H1 (cell line): ENCODE measurements around the gene PTPRE. TPM values are rescaled to one million over a fixed set of nuclear protein-coding genes. Genes with fewer than 3 reads are reported as not detected.

ENCODE experiments used
- CTCF ChIA-PET: fragments of 300-600 bp; sonication (Branson Sonifier 250); formaldehyde crosslinking; loops from one replicate; lab custom pipeline; 2021; ENCODE audit not compliant: partially characterized antibody; lab: Charles Lee
- POLR2A ChIA-PET: fragments of 300-600 bp; sonication (Branson Sonifier 250); formaldehyde crosslinking; loops from one replicate; lab custom pipeline; 2021; ENCODE audit warnings: inconsistent platforms; ENCODE audit not compliant: partially characterized antibody; lab: Charles Lee
- DNase-seq, 2 experiments: peaks; one replicate each; pipeline versions ENCODE4 v3.0.0 to v3.0.0-alpha.2; 2010 to 2022; ENCODE audit warnings: low spot score in 2 of 2, low read depth in 1 of 2, mixed read lengths in 1 of 2
- FAIRE-seq: peaks from 2 replicates; lab custom pipeline; 2011; peaks lifted over from hg19 to GRCh38; lab: Jason Lieb, UNC
- H2AFZ ChIP-seq: 2 replicates; pipeline ENCODE4 v1.8.1; 2012; ENCODE audit warnings: low read length, inconsistent platforms
- H2AK5ac ChIP-seq: 2 replicates; pipeline ENCODE4 v1.6.1; 2013; ENCODE audit warnings: low read depth, low read length
- H2BK120ac ChIP-seq: replicated peaks from 2 replicates; pipeline ENCODE3; 2013; ENCODE audit warnings: low read depth, low read length, inconsistent platforms
- H2BK12ac ChIP-seq: 2 replicates; pipeline ENCODE4 v1.6.1; 2013; ENCODE audit warnings: low read depth, low read length
- H2BK15ac ChIP-seq: 2 replicates; pipeline ENCODE4 v1.6.1; 2013; ENCODE audit warnings: low read length
- H2BK20ac ChIP-seq: 2 replicates; pipeline ENCODE4 v1.6.1; 2013; ENCODE audit warnings: low read length
- H2BK5ac ChIP-seq: 2 replicates; pipeline ENCODE4 v1.6.1; 2013; ENCODE audit warnings: low read depth, low read length
- H3K14ac ChIP-seq: 2 replicates; pipeline ENCODE4 v1.6.1; 2013; ENCODE audit warnings: inconsistent platforms; ENCODE audit not compliant: insufficient read length
- H3K18ac ChIP-seq: 2 replicates; pipeline ENCODE4 v1.6.1; 2013; ENCODE audit warnings: low read length; ENCODE audit errors: extremely low read depth
- H3K23ac ChIP-seq: 2 replicates; pipeline ENCODE4 v1.6.1; 2013; ENCODE audit warnings: inconsistent platforms; ENCODE audit not compliant: insufficient read length
- H3K23me2 ChIP-seq: 2 replicates; pipeline ENCODE4 v1.6.1; 2013; ENCODE audit warnings: low read depth, low read length
- H3K27ac ChIP-seq: 2 replicates; pipeline ENCODE4 v1.6.1; 2011; ENCODE audit warnings: low read depth, low read length, inconsistent platforms
- H3K27me3 ChIP-seq, 4 experiments: replicated peaks in 1 of 4; 1 replicate in 1 of 4; 2 replicates in 3 of 4; pipeline versions ENCODE4 v1.6.1 to v1.8.1; 2011 to 2013; ENCODE audit warnings: low read length in 3 of 4, mild to moderate bottlenecking in 3 of 4, inconsistent platforms in 2 of 4, mixed read lengths in 2 of 4, moderate library complexity in 1 of 4; ENCODE audit not compliant: control insufficient read depth in 3 of 4, insufficient read depth in 3 of 4; ENCODE audit errors: extremely low read depth in 1 of 4
- H3K36me3 ChIP-seq, 4 experiments: 2 replicates each; pipeline versions ENCODE4 v1.6.1 to v1.8.1; 2011 to 2013; ENCODE audit warnings: mild to moderate bottlenecking in 4 of 4, low read length in 3 of 4, moderate library complexity in 2 of 4, control low read depth in 1 of 4, inconsistent platforms in 1 of 4; ENCODE audit not compliant: insufficient read depth in 4 of 4, control insufficient read depth in 2 of 4
- H3K4ac ChIP-seq: replicated peaks from 2 replicates; pipeline ENCODE3; 2013; ENCODE audit warnings: low read length, low read depth, mixed read lengths, inconsistent platforms; ENCODE audit not compliant: insufficient read length
- H3K4me1 ChIP-seq, 4 experiments: replicated peaks in 1 of 4; 1 replicate in 1 of 4; 2 replicates in 3 of 4; pipeline versions ENCODE4 v1.6.1 to v1.8.1; 2011 to 2013; ENCODE audit warnings: low read length in 3 of 4, inconsistent platforms in 2 of 4, mixed read lengths in 1 of 4; ENCODE audit not compliant: insufficient read depth in 4 of 4, control insufficient read depth in 3 of 4
- H3K4me2 ChIP-seq, 2 experiments: 2 replicates each; pipeline versions ENCODE4 v1.6.1 to v1.8.1; 2011 to 2013; ENCODE audit warnings: low read depth in 2 of 2, low read length in 2 of 2, control low read depth in 1 of 2, inconsistent platforms in 1 of 2, mild to moderate bottlenecking in 1 of 2; ENCODE audit not compliant: insufficient read depth in 1 of 2
- H3K4me3 ChIP-seq, 4 experiments: fragments of 200-600, 300-600 bp in 1 of 4; sonication (generic), shearing (Covaris generic), sonication (Bioruptor Twin) in 1 of 4; 2 replicates each; pipeline versions ENCODE4 v1.5.1 to v1.8.1; 2011 to 2016; ENCODE audit warnings: low read length in 4 of 4, low read depth in 3 of 4, control low read depth in 2 of 4, inconsistent platforms in 2 of 4, mild to moderate bottlenecking in 2 of 4, mixed read lengths in 1 of 4, moderate library complexity in 1 of 4; ENCODE audit not compliant: insufficient read depth in 2 of 4; ENCODE audit errors: extremely low read depth in 1 of 4
- H3K56ac ChIP-seq: replicated peaks from 2 replicates; pipeline ENCODE3; 2013; ENCODE audit warnings: low read depth, mild to moderate bottlenecking, mixed read lengths, low read length, inconsistent platforms; ENCODE audit not compliant: insufficient read length
- H3K79me1 ChIP-seq: 2 replicates; pipeline ENCODE4 v1.6.1; 2013; ENCODE audit warnings: low read depth, low read length, control low read depth
- H3K79me2 ChIP-seq, 2 experiments: 2 replicates each; pipeline versions ENCODE4 v1.6.1 to v1.8.1; 2012 to 2013; ENCODE audit warnings: low read length in 2 of 2, mild to moderate bottlenecking in 2 of 2, inconsistent platforms in 1 of 2; ENCODE audit not compliant: insufficient read depth in 2 of 2, control insufficient read depth in 1 of 2
- H3K9ac ChIP-seq, 4 experiments: replicated peaks in 1 of 4; 1 replicate in 1 of 4; 2 replicates in 3 of 4; pipeline versions ENCODE4 v1.6.1 to v1.8.1; 2011 to 2013; ENCODE audit warnings: low read depth in 3 of 4, low read length in 3 of 4, control low read depth in 2 of 4, mild to moderate bottlenecking in 2 of 4, moderate library complexity in 2 of 4, inconsistent platforms in 1 of 4; ENCODE audit errors: extremely low read depth in 1 of 4
- H3K9me3 ChIP-seq, 2 experiments: 2 replicates each; pipeline versions ENCODE4 v1.6.1 to v1.8.1; 2012 to 2013; ENCODE audit warnings: mild to moderate bottlenecking in 2 of 2, moderate library complexity in 2 of 2, control low read depth in 1 of 2, inconsistent platforms in 1 of 2, low read depth in 1 of 2, low read length in 1 of 2, mixed read lengths in 1 of 2; ENCODE audit not compliant: insufficient read depth in 2 of 2
- H4K20me1 ChIP-seq, 2 experiments: replicated peaks in 1 of 2; 2 replicates each; pipeline versions ENCODE3 to v1.8.1; 2011 to 2013; ENCODE audit warnings: inconsistent platforms in 2 of 2, low read length in 2 of 2, mild to moderate bottlenecking in 1 of 2; ENCODE audit not compliant: insufficient read depth in 2 of 2, control insufficient read depth in 1 of 2
- H4K5ac ChIP-seq: 2 replicates; pipeline ENCODE4 v1.6.1; 2013; ENCODE audit warnings: low read length, low read depth, mixed read lengths, inconsistent platforms; ENCODE audit not compliant: insufficient read length
- H4K8ac ChIP-seq: 2 replicates; pipeline ENCODE4 v1.8.0; 2013; ENCODE audit warnings: mild to moderate bottlenecking, moderate library complexity, low read length, inconsistent platforms; ENCODE audit not compliant: insufficient read depth; ENCODE audit errors: extremely low read depth
- H4K91ac ChIP-seq: replicated peaks from 2 replicates; pipeline ENCODE3; 2013; ENCODE audit warnings: low read length, mixed read lengths, inconsistent platforms; ENCODE audit not compliant: insufficient read length
- BCL11A ChIP-seq, 2 experiments: IDR thresholded peaks; one replicate each; pipeline ENCODE4 v1.6.1; 2011; ENCODE audit warnings: low read depth in 2 of 2, low read length in 2 of 2, mild to moderate bottlenecking in 2 of 2
- BRCA1 ChIP-seq: IDR thresholded peaks from 2 replicates; pipeline ENCODE4 v1.6.1; 2012; ENCODE audit warnings: low read depth, low read length, improper control_type of control experiment
- CBX5 ChIP-seq: fragments of 300-800, 300-1000 bp; sonication (generic); IDR thresholded peaks from 2 replicates; pipeline ENCODE4 v1.7.1; 2016; ENCODE audit warnings: antibody characterized with exemption, low read length, low read depth
- CBX8 ChIP-seq: fragments of 300-800, 300-1000 bp; sonication (generic); IDR thresholded peaks from 2 replicates; pipeline ENCODE4 v1.7.1; 2016; ENCODE audit warnings: low read depth, low read length, borderline replicate concordance
- CEBPB ChIP-seq: IDR thresholded peaks from 2 replicates; pipeline ENCODE4 v1.6.1; 2012; ENCODE audit warnings: low read depth, low read length
- CREB1 ChIP-seq: IDR thresholded peaks from 2 replicates; pipeline ENCODE4 v1.6.1; 2012; ENCODE audit warnings: inconsistent platforms
- FOSL1 ChIP-seq: IDR thresholded peaks from 2 replicates; pipeline ENCODE4 v1.6.1; 2011; ENCODE audit warnings: mild to moderate bottlenecking, low read depth, low read length, moderate library complexity; ENCODE audit not compliant: insufficient read depth
- GABPA ChIP-seq: IDR thresholded peaks from 2 replicates; pipeline ENCODE4 v1.6.1; 2011; ENCODE audit warnings: mild to moderate bottlenecking, low read length, moderate library complexity, borderline replicate concordance; ENCODE audit not compliant: insufficient read depth
- JUND ChIP-seq: IDR thresholded peaks from 2 replicates; pipeline ENCODE4 v1.6.1; 2011; ENCODE audit warnings: mild to moderate bottlenecking, improper control_type of control experiment, low read length
- KDM4A ChIP-seq: IDR thresholded peaks from one replicate; pipeline ENCODE4 v1.7.1; 2012; ENCODE audit warnings: low read depth, mild to moderate bottlenecking, moderate library complexity, low read length, inconsistent platforms; ENCODE audit not compliant: severe bottlenecking
- MAX ChIP-seq: IDR thresholded peaks from 2 replicates; pipeline ENCODE4 v1.6.1; 2012; ENCODE audit warnings: inconsistent platforms
- NRF1 ChIP-seq: IDR thresholded peaks from 2 replicates; pipeline ENCODE4 v1.6.1; 2011; ENCODE audit warnings: mild to moderate bottlenecking, low read depth, low read length, improper control_type of control experiment
- POLR2A ChIP-seq, 2 experiments: IDR thresholded peaks; 1 replicate in 1 of 2; 2 replicates in 1 of 2; pipeline ENCODE4 v1.6.1; 2011; ENCODE audit warnings: low read depth in 2 of 2, low read length in 2 of 2, mild to moderate bottlenecking in 2 of 2; ENCODE audit errors: control extremely low read depth in 1 of 2
- POU5F1 ChIP-seq: IDR thresholded peaks from 2 replicates; pipeline ENCODE4 v1.6.1; 2011; ENCODE audit warnings: low read depth, mild to moderate bottlenecking, low read length, moderate library complexity
- SIX5 ChIP-seq: IDR thresholded peaks from 2 replicates; pipeline ENCODE4 v1.6.1; 2011; ENCODE audit warnings: mild to moderate bottlenecking, low read depth, low read length
- SP4 ChIP-seq: IDR thresholded peaks from 2 replicates; pipeline ENCODE4 v1.6.1; 2012; ENCODE audit warnings: low read length, inconsistent platforms
- SRF ChIP-seq: IDR thresholded peaks from 2 replicates; pipeline ENCODE4 v1.6.1; 2011; ENCODE audit warnings: mild to moderate bottlenecking, low read depth, low read length, moderate library complexity
- ZNF274 ChIP-seq: IDR thresholded peaks from 2 replicates; pipeline ENCODE4 v1.7.0; 2012; ENCODE audit warnings: low read length, borderline replicate concordance; ENCODE audit errors: extremely low read depth
- polyA plus RNA-seq, 7 experiments: library from polyadenylated mRNA; depleted of rRNA in 3 of 7; stranded (reverse) in 5 of 7; unstranded in 2 of 7; fragments of >200 nt in 5 of 7; fragments of 200-250 nt in 2 of 7; gene quantifications; 1 replicate in 5 of 7; 2 replicates in 1 of 7; 4 replicates in 1 of 7; pipeline versions ENCODE4 v1.2.1 to v1.2.3, GENCODE V29; 2011 to 2013; ENCODE audit warnings: missing spikeins in 2 of 7, mixed read lengths in 2 of 7
- total RNA-seq: library from RNA; stranded (reverse); fragmentation: NEBNext Ultra II Directional; extraction: Animal tissue kit (Norgen Biotek cat#: 25700); gene quantifications from 2 replicates; pipeline ENCODE4 v1.2.1, GENCODE V29; 2021

The PTPRE gene
- total and polyA plus RNA-seq, 2 of the 8 experiments (the other 6 are each of a cell fraction or from before 2014, with no cell fraction given), result 0.33 to 0.54 TPM

DNA sequence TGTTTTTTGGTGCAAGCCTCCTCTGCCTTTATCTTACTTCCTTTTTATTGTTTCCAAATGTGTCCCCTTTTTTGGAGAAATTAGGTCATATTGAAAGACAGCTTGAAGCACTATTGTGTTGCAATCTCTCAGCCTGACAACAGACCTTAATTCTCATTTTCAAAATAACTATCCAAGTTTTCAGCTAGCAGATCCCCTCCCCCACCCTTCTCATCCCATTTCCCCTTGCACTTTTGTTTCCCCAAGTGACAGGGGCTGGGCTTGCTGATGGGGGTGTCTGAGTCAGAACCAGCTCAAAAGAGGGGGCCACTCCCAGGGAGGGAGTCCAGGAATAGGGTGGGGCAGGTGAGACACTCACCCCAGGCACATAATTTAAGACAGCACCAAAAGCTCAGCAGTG, 144.0 kb downstream of the PTPRE start:
- Histone ChIP-seq H3K9ac (no peak overlapping the region), H2BK120ac (no peak overlapping the region), H3K4me3 (no peak overlapping the region), H4K91ac (no peak overlapping the region), H3K4me1 (peaks cover 0 to 2% (median 0%) of the 10 kb centered on the region in 4 experiments; a peak in 2 of 7 replicates), H3K56ac (no peak overlapping the region), H3K36me3 (no peaks in the 10 kb centered on the region), H3K23ac (no peak overlapping the region), H3K4ac (no peak overlapping the region), H2BK5ac (no peak overlapping the region), H4K20me1 (peaks cover 0 to 1% of the 10 kb centered on the region in 2 experiments), H3K27ac (no peak overlapping the region), H2AK5ac (no peak overlapping the region), H3K23me2 (peaks cover 4% of the 10 kb centered on the region; the same call in 1 of the 2 replicates), H3K79me1 (no peaks in the 10 kb centered on the region), H4K5ac (no peak overlapping the region), H2AFZ (no peak overlapping the region), H4K8ac (no peak overlapping the region), H3K18ac (no peak overlapping the region), H3K4me2 (no peak overlapping the region), H3K14ac (no peak overlapping the region), H2BK12ac (no peak overlapping the region), H3K9me3 (no peaks in the 10 kb centered on the region), H2BK15ac (no peak overlapping the region), H3K79me2 (no peaks in the 10 kb centered on the region), H2BK20ac (no peak overlapping the region), H3K27me3 (no peaks in the 10 kb centered on the region)
- ChIA-PET CTCF (interaction anchor here (0.6 to 5.3 kb wide), 8 partner anchors 8 to 88 kb away, joined by 3 to 25 read pairs (median 4); no protein-coding TSS in a partner anchor), POLR2A (no interaction called here)
- DNase-seq (no peak), FAIRE-seq (no peak)
- TF ChIP-seq MAX, result no peak
- TF ChIP-seq NRF1, result no peak
- no peak for TF ChIP-seq CBX5
- no peak for TF ChIP-seq JUND
- TF ChIP-seq GABPA, result no peak
- no peak for TF ChIP-seq ZNF274
- TF ChIP-seq POU5F1, result no peak
- no peak for TF ChIP-seq KDM4A
- no peak for TF ChIP-seq SRF
- no peak for TF ChIP-seq BRCA1
- no peak for TF ChIP-seq POLR2A (IDR thresholded peaks at IDR 0.05; ENCODE audit: control extremely low read depth in 1 of 2, low read depth in 2 of 2, low read length in 2 of 2)
- no peak for TF ChIP-seq FOSL1
- TF ChIP-seq SIX5, result no peak
- TF ChIP-seq CREB1, result no peak
- TF ChIP-seq SP4, result no peak
- no peak for TF ChIP-seq BCL11A (IDR thresholded peaks at IDR 0.05; ENCODE audit: low read depth in 2 of 2, low read length in 2 of 2)
- TF ChIP-seq CEBPB, result no peak
- no peak for TF ChIP-seq CBX8
